GM21360 (cell line): Measurements from ENCODE around the gene PLD1.

Experiments used
- ATAC-seq: cut with Tn5 transposase; IDR thresholded peaks from one replicate; pipeline ENCODE4 v1.9.1; 2021; ENCODE audit warnings: mild to moderate bottlenecking, moderate library complexity; ENCODE audit not compliant: unreplicated experiment

PLD1 gene

DNA sequence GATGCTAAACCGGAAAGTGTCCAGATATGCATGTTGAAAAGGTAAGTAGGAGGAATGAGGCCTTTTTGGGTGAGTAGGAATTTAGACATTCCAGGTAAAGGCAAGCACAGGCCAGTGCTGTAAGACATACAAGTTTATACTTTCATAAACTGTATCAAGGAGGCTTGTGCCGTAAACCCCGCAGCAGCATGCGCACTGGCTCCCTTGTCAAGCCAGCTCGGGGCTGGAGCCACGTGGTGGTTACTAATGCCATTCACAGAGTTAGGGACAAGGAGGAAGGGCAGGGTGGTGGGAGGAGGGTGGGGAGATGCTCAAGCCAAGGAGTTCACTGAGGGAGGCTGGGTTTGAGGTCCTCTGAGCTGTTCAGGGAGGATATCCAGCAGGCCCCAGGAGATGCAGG lies 35.8 kb downstream of the PLD1 start:
- ATAC-seq, result no peak

DNA sequence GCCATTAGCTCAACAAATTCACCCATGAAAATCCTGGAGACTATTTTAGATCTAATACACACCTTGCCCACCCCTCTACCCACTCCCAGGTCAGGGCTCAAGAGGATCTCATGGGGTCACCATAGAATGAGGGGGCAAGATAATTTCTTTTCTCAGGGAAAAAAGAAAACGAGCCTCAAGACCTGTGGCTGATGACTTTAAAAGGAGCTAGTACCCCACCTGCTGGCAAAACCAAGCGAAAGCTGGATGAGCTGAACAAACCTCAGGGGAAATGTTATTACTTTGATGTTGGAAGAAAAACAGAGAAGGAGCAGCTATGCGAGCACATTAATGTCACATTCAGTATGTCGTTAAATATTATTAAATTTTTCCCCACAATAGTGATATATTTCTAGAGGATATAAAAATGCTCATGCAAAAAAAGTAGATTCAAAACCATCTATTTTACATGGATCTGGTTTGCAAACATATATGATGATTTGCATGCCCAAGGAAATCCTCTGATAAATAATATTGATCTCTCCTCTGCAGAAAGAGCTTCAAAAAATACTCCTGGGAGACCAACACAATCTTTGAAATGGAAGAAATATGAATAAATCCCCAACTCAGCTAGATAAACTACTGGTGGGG lies 37.7 kb downstream of the PLD1 start:
- no peak for ATAC-seq

DNA sequence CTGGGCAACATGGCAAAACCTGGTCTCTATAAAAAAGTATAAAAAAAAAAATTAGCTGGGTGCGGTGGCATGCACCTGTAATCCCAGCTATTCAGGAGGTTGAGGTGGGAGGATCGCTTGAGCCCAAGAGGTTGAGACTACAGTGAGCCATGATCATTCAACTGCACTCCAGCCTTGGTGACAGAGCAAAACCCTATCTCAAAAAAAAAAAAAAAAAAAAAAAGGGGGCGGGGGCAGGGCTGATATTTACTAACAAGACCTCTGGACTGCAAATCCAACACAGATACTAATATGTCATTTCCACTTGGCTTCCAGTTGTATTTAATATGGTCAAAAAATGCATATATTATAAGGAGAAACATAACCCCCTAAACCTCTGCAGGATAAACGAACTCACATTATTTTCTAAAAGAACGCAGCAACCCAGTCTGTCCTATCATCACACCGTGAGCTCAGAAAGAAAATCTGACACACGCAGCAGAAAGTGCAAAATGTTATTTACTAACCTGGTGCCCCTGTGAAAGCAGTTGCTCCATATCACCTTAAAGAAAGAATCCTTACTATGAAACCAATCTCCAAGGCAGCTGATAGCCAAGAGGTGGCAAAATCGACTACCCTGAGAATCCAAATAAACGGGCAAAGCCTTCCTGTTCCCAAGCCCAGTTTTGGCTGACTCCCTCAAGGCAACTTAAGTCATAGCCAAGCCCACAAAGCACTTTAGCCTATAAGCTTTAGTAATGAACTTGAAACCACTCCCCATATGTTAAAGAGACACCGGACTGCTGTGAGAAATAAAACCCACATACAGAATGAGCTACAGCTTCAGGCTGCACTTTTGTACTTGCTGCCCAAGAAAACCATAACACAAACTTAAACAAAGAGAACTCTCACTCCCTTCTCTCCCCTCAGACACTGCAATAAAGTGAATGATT lies 39.3 kb downstream of the PLD1 start:
- no peak for ATAC-seq

DNA sequence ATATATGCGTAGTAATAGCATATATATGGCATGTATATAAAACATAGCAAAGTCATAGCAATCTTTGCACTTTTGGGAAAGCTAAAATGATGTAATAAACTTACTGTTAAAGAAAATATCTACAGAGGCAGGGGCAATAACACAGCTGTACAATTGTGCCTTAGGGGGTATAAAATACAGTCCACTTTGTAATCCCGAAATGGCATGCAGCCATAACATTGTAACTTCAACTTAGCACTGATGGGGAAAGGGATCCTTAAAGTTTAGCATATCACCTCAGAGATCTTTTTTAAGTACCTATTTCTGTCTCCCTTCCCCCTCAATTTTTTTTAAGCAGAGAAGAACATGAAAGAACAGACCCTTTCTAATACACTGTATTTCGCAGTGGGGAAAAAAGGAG lies 40.8 kb downstream of the PLD1 start:
- no peak for ATAC-seq

DNA sequence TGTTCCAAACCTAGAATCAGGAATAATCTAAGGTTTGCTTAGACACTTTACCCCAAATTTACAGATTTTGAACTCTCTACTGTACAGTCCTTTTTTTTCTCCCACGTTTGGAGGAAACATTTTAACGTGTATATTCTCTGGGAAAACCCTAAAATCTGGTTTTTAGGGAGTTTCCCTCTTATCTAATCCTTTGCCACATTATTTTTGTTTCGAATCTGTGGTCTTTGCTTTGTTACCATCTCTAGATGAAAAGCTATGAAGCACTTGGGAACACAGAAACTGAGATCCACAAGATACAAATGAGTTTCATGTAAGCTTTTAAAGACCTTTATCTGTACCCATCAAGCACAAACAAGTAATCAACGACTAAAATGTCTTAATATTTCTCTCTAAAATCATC lies 41.3 kb downstream of the PLD1 start:
- no peak for ATAC-seq

DNA sequence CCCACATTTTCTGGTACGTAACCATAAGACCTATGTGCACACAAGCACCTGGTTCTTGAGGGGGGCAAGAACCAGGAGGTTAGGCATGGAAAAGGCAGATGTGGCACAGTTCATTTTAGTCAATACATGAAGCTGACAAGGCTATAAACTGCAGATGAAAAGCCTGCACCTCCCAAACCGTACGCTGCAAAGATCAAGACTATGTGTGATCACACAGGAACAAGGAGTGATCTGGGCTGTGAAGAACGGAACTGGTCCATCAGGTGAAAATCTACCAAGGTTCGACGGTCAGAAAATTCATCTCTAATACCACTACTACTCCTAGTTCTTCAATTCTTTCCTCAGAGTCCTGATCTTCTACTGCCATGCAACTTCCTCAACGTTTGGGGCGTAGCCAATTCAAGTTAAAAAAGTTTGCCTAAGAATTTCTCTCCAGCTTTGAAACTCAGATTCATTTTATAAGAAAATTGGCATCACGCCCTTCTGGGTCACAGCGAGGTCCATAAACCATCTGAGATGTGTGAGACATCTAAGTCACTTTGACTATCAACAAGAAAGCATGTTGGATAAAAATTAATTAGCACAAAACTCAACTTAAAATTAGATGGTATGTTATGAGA lies 41.9 kb downstream of the PLD1 start:
- no peak for ATAC-seq

DNA sequence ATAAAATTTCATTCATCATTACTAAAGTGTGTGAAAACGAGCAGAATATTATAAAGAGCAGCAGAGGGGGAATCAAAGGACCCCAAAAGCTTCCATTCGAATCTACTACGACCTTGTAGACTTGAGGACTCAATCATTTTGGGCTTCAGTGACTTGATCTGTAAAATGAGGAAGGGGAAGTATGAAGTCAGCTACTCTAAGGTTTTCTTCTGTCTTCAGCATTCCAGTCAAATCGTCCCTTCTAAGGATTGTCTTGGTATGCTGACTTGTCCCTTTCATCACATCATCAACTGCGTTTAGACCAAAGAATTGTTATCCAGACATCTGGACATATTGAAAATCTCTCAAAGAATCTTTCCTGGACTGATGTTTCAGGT lies 44.8 kb downstream of the PLD1 start:
- no peak for ATAC-seq

DNA sequence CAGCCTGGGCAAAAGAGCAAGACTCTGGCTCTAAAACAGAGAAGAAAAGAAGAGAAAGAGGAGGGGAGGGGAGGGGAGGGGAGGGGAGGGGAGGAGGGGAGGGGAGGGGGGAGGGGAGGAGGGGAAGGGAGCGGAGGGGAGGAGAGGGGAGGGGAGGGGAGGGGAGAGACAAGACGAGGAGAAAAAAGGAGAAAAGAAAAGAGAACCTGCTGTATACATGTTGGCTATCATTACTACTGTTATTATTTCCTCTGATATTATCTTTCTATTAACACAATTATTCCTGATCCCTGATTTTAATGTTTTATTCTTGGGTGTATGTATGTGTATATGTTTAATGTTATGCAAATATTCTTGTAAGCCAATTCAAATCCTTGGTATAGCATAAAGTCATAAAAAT lies 46.9 kb downstream of the PLD1 start:
- ATAC-seq, result no peak

DNA sequence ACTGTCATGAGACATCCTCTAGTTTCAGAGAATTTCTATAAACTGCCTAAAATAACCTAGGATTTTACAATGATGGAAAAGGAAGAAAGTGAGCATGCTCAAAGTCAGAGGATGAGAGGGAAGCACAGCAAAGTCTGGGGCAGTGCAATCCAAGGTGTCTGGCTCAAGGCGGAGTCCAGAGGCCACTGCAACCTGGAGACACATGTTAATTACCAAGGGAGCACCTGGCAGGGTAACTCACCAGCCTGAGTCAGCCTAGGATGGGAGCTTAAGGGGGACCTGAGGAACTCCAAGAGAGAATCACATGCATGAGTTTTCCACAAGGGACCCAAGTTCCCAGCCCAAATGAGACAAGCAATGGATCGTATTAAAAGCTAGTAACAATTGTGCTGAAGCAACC lies 49.8 kb downstream of the PLD1 start:
- no peak for ATAC-seq

DNA sequence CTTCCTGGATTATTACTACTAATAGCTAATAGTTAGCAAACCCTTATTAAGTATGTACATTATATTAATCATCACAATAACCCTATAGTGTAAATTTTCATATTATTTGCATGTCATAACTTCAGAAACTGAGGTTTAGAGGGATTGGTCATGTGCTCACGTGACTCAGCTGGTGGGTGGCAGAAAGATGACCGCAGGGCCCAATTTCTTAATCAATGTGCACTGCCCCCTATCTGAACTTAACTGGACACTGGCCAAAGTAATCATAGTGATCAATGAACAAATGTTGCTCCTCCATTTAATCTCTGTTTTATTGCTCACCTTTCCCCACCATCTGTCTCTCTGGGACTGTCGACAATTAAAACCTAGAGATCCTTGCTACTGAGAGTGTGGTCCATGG lies 52.2 kb downstream of the PLD1 start:
- ATAC-seq, result no peak

DNA sequence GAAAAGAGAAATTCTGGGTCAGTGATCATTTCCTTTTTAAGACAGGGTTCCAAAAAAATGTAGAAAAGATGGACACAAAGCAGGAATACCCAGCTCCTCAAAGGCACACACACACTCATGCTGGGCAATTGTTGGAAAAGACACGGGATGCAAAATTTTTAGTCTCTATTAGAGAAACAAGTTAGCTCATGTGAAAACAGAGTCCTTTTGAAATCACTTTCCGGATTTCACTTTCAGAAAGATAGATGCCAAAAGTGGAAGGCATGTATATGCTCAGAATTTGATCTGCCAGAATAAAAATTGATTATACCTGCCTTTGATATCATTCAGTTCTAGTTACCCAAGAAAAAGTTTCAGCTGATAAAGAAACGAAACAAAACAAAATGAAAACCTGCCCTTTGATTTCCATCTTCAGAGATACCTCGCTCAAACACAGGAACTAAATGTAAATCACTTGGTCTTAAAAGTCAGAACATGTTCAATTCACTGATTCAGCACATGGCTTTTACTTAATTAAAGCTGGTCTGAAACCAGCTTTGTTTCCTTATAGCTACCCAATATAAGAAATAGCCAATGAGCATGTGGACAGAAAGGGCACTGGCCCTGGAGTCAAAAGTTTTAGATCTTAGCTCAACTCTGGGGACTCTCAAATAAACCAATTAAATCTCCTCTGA lies 52.8 kb downstream of the PLD1 start:
- no peak for ATAC-seq

DNA sequence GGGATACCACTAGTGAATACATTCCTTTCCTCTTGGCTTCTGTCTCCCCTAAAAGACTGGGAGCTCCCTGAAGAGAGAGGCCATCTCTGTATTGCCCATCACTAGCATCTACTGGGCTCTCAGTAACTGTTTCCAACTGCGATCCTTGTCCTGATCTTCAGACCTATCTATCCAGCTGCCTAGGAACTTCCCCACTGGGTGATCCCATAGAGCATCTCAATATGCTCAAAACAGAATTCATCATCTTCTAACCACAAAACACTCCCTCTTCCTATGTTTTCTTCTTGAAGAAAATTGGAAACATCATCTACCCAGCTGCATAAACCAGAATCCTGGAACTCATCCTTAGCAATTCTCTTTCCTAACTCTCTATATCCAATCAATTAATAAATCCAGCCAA lies 54.6 kb downstream of the PLD1 start:
- ATAC-seq, result no peak

DNA sequence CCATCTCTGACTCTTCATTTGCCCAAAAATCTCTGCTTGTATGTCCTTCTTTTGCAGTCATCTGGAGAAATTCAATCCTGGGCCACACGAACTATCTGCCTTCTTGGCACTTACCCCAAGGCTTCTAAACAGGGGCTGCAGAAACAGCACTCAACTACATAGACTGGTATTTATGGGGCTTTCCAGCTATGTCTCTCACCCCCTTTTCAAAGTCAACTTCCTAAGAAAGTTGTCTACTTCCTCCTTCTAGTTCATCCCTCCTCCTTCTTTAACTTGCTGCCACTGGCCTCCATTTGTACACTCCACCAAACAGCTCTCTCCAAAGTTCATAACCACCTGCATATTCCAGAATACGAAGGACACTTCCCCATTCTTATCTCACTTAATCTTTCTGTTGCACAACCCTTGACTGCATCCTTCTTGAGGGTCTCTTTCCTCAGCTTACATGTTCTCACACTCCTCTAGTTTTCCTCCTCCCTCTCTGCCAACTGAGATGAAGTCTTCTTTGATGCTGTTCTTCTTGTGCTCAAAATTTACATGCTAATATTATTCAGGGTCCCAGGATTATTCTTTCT lies 55.2 kb downstream of the PLD1 start:
- ATAC-seq, result no peak

DNA sequence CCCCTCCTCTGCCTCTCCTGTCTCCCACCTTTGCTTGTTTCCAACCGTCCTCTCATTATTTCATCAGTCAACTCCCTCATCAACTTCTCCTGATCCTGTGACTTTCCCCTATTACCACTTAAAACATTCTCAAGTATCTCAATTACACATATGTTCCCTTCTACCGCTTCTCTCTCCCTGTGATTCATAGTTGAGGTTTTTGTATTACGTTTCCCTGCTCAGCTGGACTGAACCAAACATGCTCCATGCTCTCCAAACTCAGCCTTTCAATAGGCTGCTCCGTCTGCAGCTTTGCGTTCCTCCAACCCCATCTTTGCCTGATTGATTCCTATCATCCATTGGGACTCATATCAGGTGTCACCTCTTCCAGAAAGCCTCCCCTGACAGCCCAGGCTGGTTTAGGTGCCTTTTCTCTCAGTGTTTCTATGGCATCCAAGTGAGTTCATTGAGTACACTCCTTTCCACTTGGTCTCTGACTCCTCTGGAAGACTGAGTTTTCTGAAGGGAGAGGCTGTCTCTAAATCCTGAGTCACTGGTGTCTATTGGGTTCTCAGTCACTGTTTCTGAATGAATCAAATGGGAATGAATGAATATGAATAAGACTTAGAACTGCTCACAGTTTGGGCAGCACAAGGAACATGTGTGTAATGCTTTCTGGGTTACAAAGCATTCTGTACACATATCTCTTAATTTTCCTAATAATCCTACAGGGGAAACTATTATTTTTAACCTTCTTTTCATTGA lies 56.4 kb downstream of the PLD1 start:
- ATAC-seq, result no peak

DNA sequence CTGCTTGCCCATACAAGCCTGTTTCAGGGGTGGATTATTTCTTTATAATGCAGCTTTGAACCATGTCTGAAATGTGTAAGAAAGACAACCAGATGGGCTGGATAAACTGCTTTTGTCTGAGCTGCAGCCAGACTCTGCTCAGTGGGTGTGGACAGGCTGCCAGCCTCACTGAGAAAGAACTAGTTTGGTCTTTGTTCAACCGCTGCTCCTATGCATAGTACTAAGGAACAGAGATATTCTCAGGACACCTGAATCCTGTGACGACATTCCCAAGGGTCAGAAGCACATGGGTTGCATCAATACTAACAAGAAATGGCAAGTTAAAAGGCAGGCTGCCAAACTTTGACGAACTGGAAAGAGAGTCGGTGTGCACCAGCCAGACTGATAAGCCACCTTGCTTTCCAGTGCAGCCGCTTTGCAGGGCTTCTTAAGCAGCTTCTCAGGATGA lies 57.2 kb downstream of the PLD1 start:
- no peak for ATAC-seq

DNA sequence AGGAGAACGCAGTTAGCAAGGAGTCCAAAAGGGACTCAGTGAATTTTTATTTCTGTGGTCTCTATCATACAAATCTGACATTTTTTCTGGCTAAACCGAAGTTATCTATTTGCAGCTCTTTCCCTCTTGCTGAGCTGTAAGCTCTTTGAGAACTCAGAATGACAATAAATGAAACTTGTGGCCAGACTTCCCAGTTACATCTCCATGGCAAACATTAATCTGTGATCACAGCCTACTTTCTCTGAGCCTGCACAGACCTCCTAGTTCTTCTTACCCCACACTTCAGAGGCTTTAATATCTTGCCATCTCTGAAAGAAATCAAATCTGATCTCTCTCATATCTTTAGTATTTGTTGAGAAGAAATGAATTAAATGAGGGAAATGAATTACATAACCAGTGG lies 58.0 kb downstream of the PLD1 start:
- ATAC-seq, result no peak

DNA sequence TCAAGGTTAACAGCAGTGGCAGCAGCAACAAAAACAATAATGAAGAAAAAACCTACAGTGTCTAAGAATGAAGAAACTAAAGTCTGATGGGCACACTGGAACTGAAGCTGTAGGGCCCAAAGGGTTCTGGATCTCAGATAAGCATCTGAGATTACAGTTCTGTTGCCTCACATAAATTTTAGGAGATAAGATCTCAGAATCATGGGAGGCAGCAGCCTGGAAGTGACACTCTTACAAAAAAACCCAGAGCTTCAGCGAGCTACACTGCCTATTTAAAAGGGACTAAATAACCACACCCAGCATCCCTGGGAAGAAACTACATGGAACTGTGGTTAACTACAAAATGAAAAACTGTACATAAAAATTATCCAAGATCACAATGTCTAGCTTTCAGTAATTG lies 61.2 kb downstream of the PLD1 start:
- ATAC-seq, result no peak

DNA sequence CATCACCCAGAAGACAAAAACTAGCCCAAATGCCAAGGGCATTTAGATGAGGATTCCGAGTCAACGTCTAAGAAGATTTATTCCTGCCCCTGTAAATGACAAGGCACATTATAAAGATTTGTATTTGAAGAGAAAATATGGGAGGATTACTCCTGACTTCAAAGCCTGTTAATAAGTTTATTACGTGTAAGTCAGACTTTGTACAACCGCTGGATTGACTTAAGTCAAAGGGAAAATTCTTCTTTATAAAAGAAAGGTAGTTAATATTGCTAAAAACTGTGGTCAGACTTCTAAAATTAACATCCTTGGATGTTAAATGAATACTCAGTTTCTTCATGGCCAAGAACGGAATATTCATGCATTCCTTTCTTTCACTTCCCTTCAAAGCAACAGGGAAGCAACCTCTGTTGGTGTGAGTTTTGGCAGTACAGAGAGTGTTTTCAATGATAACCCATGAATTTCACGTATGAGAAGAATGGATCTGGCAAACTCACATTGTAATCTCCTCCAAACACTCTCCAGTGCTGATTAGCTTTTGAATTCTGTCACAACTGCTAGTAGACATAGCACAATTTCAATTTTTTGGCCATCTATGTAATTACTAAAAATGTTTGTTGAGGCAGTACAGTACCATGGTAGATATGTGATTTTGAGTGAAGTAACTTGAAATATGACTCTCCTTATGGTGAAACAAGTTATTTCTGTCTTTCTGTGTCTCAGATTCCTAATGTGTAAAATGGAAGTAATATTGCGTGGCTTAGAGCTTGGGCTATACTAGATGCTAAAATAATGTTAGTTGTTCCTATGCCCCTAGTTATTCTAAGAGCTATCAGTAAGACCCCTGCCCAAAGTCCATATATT lies 62.0 kb downstream of the PLD1 start:
- no peak for ATAC-seq

DNA sequence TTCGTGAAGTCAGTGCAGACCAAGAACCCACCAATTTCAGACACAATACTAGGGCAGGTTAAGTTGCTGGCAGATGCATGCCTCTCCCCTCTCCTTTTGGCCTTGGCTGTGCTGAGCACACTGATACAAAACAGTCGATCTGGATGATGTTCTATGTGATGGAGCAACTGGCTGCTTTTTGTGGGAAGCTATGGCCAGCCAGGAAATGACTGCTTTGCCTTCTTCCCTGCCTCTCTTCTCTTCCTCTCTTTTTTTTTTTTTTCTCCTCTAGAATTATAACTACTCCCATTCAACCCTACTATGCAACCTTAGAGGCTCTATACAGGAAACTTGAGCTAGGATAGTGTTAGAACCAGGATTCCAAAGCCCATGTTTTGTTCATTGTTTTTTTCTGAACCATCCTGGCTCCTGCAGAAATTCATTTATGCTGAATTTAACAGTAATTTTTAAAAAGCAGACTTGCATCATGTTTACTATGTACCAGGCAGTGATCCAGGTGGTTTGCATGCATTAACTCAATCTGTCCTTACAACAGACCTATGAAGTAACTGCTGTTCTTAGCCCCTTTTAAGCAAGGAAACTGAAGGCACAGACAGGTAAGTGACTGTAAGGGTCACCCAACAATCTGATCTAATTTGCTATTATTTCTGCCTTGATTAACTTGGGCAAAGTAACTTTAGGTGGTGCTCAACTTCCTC lies 62.9 kb downstream of the PLD1 start:
- ATAC-seq, result no peak
